ENCODE data around the gene SLCO1B1.
"Not testable (repeated sequence)": the region's sequence is repeated elsewhere in the genome, so short reads cannot be mapped to it uniquely, and the experiment has no call there.

The SLCO1B1 gene
- 0 reads per million in 4 experiments for total RNA-seq

- no peak for DNase-seq
Measured at GRCh38 chr12:21130998-21131397, at the start of gene SLCO1B1. Gene SLCO1B1, plus strand, starts transcription at chr12:21131194. Its CDS starts 10,381 bp downstream, at chr12:21141575.

- DNase-seq: not testable (repeated sequence)
Measured at GRCh38 chr12:21084753-21085152, 46.2 kb upstream of the SLCO1B1 start.

GRCh38 chr12:21111732-21112131, 19.3 kb upstream of the SLCO1B1 start:
- no peak for DNase-seq

GRCh38 chr12:21113266-21113665, 17.7 kb upstream of the SLCO1B1 start:
- DNase-seq: no peak

- DNase-seq: no peak
Measured at GRCh38 chr12:21117995-21118394, 13.0 kb upstream of the SLCO1B1 start.

- no peak for DNase-seq
Measured at GRCh38 chr12:21118760-21119159, 12.2 kb upstream of the SLCO1B1 start.

- no peak for DNase-seq
Measured at GRCh38 chr12:21129351-21129750, 1.6 kb upstream of the SLCO1B1 start.

- DNase-seq: no peak
Measured at GRCh38 chr12:21129906-21130305, 1.1 kb upstream of the SLCO1B1 start.

GRCh38 chr12:21137318-21137999, 6.5 kb downstream of the SLCO1B1 start:
- DNase-seq: not testable (repeated sequence)

GRCh38 chr12:21138016-21138415, 7.0 kb downstream of the SLCO1B1 start:
- DNase-seq: no peak

GRCh38 chr12:21144309-21144708, 13.3 kb downstream of the SLCO1B1 start:
- DNase-seq: no peak

- not testable (repeated sequence) for DNase-seq
Measured at GRCh38 chr12:21149861-21150260, 18.9 kb downstream of the SLCO1B1 start.

- no peak for DNase-seq
Measured at GRCh38 chr12:21151184-21151583, 20.2 kb downstream of the SLCO1B1 start.

- DNase-seq: no peak
Measured at GRCh38 chr12:21155522-21156351, 24.7 kb downstream of the SLCO1B1 start.

GRCh38 chr12:21165048-21165447, 34.1 kb downstream of the SLCO1B1 start:
- DNase-seq: no peak

- no peak for DNase-seq
Measured at GRCh38 chr12:21169878-21170472, 39.0 kb downstream of the SLCO1B1 start.

GRCh38 chr12:21172079-21172478, 41.1 kb downstream of the SLCO1B1 start:
- no peak for DNase-seq

- no peak for DNase-seq
Measured at GRCh38 chr12:21183721-21184275, 52.8 kb downstream of the SLCO1B1 start.

GRCh38 chr12:21190016-21190415, 59.0 kb downstream of the SLCO1B1 start:
- no peak for DNase-seq

- not testable (repeated sequence) for DNase-seq
Measured at GRCh38 chr12:21214433-21214832, 83.4 kb downstream of the SLCO1B1 start.

GRCh38 chr12:21219206-21219605, 88.2 kb downstream of the SLCO1B1 start:
- DNase-seq: no peak

GRCh38 chr12:21220266-21220665, 89.3 kb downstream of the SLCO1B1 start:
- no peak for DNase-seq

GRCh38 chr12:21221072-21221471, 90.1 kb downstream of the SLCO1B1 start:
- no peak for DNase-seq
